Measurements from ENCODE around the gene RASGRF1.

The RASGRF1 gene

GRCh38 chr15:78955355-78955754 is 135.2 kb downstream of the RASGRF1 start:
- TF ChIP-seq ZFP30 (CRISPR knock-in tag; IDR thresholded peaks at IDR 0.05) (no peak), ZNF70 (CRISPR knock-in tag; IDR thresholded peaks at IDR 0.05) (no peak), OSR1 (CRISPR knock-in tag; IDR thresholded peaks at IDR 0.05) (no peak), ZFP3 (CRISPR knock-in tag; IDR thresholded peaks at IDR 0.05) (no peak), ZC3H10 (CRISPR knock-in tag; IDR thresholded peaks at IDR 0.05) (no peak), PATZ1 (CRISPR knock-in tag; IDR thresholded peaks at IDR 0.05; ENCODE audit: borderline replicate concordance) (no peak), SNAI2 (CRISPR knock-in tag; IDR thresholded peaks at IDR 0.05) (no peak), RARB (CRISPR knock-in tag; IDR thresholded peaks at IDR 0.05) (no peak), PPARA (CRISPR knock-in tag; IDR thresholded peaks at IDR 0.05; ENCODE audit: borderline replicate concordance) (no peak), ZNF565 (CRISPR knock-in tag; conservative IDR thresholded peaks at IDR 0.05; ENCODE audit: low read depth) (no peak), TOX (CRISPR knock-in tag; IDR thresholded peaks at IDR 0.05; ENCODE audit: borderline replicate concordance) (no peak), CSDC2 (CRISPR knock-in tag; IDR thresholded peaks at IDR 0.05) (no peak)
- ATAC-seq = no peak

- TF ChIP-seq ZFP3 (CRISPR knock-in tag; IDR thresholded peaks at IDR 0.05) (no peak), PPARA (CRISPR knock-in tag; IDR thresholded peaks at IDR 0.05; ENCODE audit: borderline replicate concordance) (no peak), CSDC2 (CRISPR knock-in tag; IDR thresholded peaks at IDR 0.05) (no peak), ESRRG (CRISPR knock-in tag; IDR thresholded peaks at IDR 0.05) (no peak), CSRNP3 (CRISPR knock-in tag; IDR thresholded peaks at IDR 0.05) (no peak)
- ATAC-seq = no peak
Observed at GRCh38 chr15:78951841-78952238, 138.7 kb downstream of the RASGRF1 start.

GRCh38 chr15:78950902-78951840 is 139.4 kb downstream of the RASGRF1 start:
- peak; percentile 78 for ATAC-seq
- no peak for TF ChIP-seq RARB (CRISPR knock-in tag; IDR thresholded peaks at IDR 0.05)
- TF ChIP-seq BACH2 (CRISPR knock-in tag; IDR thresholded peaks at IDR 0.05; ENCODE audit: borderline replicate concordance) = no peak

- TF ChIP-seq OSR1 (CRISPR knock-in tag; IDR thresholded peaks at IDR 0.05) (no peak), POU6F1 (CRISPR knock-in tag; IDR thresholded peaks at IDR 0.05; ENCODE audit: borderline replicate concordance, low read depth) (no peak), ZFP30 (CRISPR knock-in tag; IDR thresholded peaks at IDR 0.05) (no peak)
- ATAC-seq = no peak
Observed at GRCh38 chr15:78950343-78950742, 140.2 kb downstream of the RASGRF1 start.

- ATAC-seq = no peak
- TF ChIP-seq CSDC2 (CRISPR knock-in tag; IDR thresholded peaks at IDR 0.05) (no peak), ZFP30 (CRISPR knock-in tag; IDR thresholded peaks at IDR 0.05) (no peak), RARB (CRISPR knock-in tag; IDR thresholded peaks at IDR 0.05) (no peak), ZNF8 (CRISPR knock-in tag; IDR thresholded peaks at IDR 0.05) (no peak), POU6F1 (CRISPR knock-in tag; IDR thresholded peaks at IDR 0.05; ENCODE audit: borderline replicate concordance, low read depth) (no peak), TCF4 (CRISPR knock-in tag; IDR thresholded peaks at IDR 0.05; ENCODE audit: borderline replicate concordance) (no peak), PATZ1 (CRISPR knock-in tag; IDR thresholded peaks at IDR 0.05; ENCODE audit: borderline replicate concordance) (no peak), ZNF565 (CRISPR knock-in tag; conservative IDR thresholded peaks at IDR 0.05; ENCODE audit: low read depth) (no peak), TSHZ2 (CRISPR knock-in tag; IDR thresholded peaks at IDR 0.05) (no peak), CREB5 (CRISPR knock-in tag; IDR thresholded peaks at IDR 0.05; ENCODE audit: low read depth) (no peak)
Observed at GRCh38 chr15:78949461-78949860, 141.1 kb downstream of the RASGRF1 start.

Data from SK-N-SH treated with all-trans-retinoic acid at 6 μM for 48 hours (cell line).